PC-3 (cell line): ENCODE measurements around the gene PLA2G4A. TPM values are rescaled to one million over a fixed set of nuclear protein-coding genes. Genes with fewer than 3 reads are reported as not detected.
A peak's percentile ranks its signal among the peaks of the same experiment; 100 is the strongest.

ENCODE experiments used
- ATAC-seq: fragments of 200-7000 bp; cut with Tn5 transposase; 2 replicates; pipeline ENCODE4 v1.9.1; 2020; ENCODE audit warnings: mild to moderate bottlenecking, moderate library complexity
- BruUV-seq: library from RNA; stranded (reverse); fragments of 400-500 nt; replicated peaks from 2 replicates; lab custom pipeline; 2021; lab: Mats Ljungman, UMichigan
- CTCF ChIA-PET: fragments of 300-600 bp; sonication (Branson Sonifier 250); formaldehyde crosslinking; loops from one replicate; lab custom pipeline; 2022; ENCODE audit warnings: antibody characterized with exemption; lab: Charles Lee
- POLR2A ChIA-PET: fragments of 300-600 bp; sonication (Branson Sonifier 250); formaldehyde crosslinking; loops from one replicate; lab custom pipeline; 2022; ENCODE audit warnings: antibody characterized with exemption; ENCODE audit not compliant: unreplicated experiment; lab: Charles Lee
- DNase-seq: peaks from one replicate; pipeline ENCODE4 v3.0.0-alpha.2; 2015
- H2AFZ ChIP-seq: fragments of 300-600 bp; sonication (generic); 2 replicates; pipeline ENCODE4 v1.6.0; 2016; ENCODE audit warnings: antibody characterized with exemption, low read length
- H3F3A ChIP-seq: fragments of 300-600 bp; sonication (generic); one replicate; pipeline ENCODE4 v1.6.0; 2017; ENCODE audit warnings: antibody characterized with exemption, low read length, control low read depth, mild to moderate bottlenecking; ENCODE audit not compliant: unreplicated experiment
- H3K27ac ChIP-seq: fragments of 300-600 bp; sonication (generic); 2 replicates; pipeline ENCODE4 v1.5.1; 2016; ENCODE audit warnings: mild to moderate bottlenecking, low read length
- H3K27me3 ChIP-seq: fragments of 300-600 bp; sonication (generic); 2 replicates; pipeline ENCODE4 v1.6.1; 2016; ENCODE audit warnings: low read length, mixed read lengths
- H3K36me3 ChIP-seq: fragments of 300-600 bp; sonication (generic); 2 replicates; pipeline ENCODE4 v1.6.1; 2016; ENCODE audit warnings: low read depth, mixed run types, low read length, mixed read lengths
- H3K4me1 ChIP-seq: fragments of 300-600 bp; sonication (generic); 2 replicates; pipeline ENCODE4 v1.5.1; 2016; ENCODE audit warnings: low read length; ENCODE audit not compliant: insufficient read depth
- H3K4me2 ChIP-seq: fragments of 300-600 bp; sonication (generic); 2 replicates; pipeline ENCODE4 v1.6.0; 2016; ENCODE audit warnings: low read length
- H3K4me3 ChIP-seq: fragments of 300-600 bp; sonication (generic); 2 replicates; pipeline ENCODE4 v1.5.1; 2016; ENCODE audit warnings: mild to moderate bottlenecking, low read length, mixed read lengths
- H3K79me2 ChIP-seq: fragments of 300-600 bp; sonication (generic); 2 replicates; pipeline ENCODE4 v1.6.1; 2017; ENCODE audit warnings: low read length, mixed read lengths
- H3K9ac ChIP-seq: fragments of 300-600 bp; sonication (generic); 2 replicates; pipeline ENCODE4 v1.6.0; 2016; ENCODE audit warnings: mild to moderate bottlenecking, low read length
- H3K9me2 ChIP-seq: fragments of 300-600 bp; sonication (generic); replicated peaks from 2 replicates; pipeline ENCODE4 v1.6.1; 2016; ENCODE audit warnings: mixed run types, low read length, mixed read lengths
- H3K9me3 ChIP-seq: fragments of 300-600 bp; sonication (generic); 2 replicates; pipeline ENCODE4 v1.6.1; 2016; ENCODE audit warnings: low read length, mixed read lengths
- H4K20me1 ChIP-seq: fragments of 300-600 bp; sonication (generic); 2 replicates; pipeline ENCODE4 v1.6.1; 2016; ENCODE audit warnings: low read length, mixed read lengths
- EZH2 ChIP-seq: fragments of 300-600 bp; sonication (generic); IDR thresholded peaks from one replicate; pipeline ENCODE4 v1.6.1; 2017; ENCODE audit warnings: antibody characterized with exemption, mild to moderate bottlenecking, low read length; ENCODE audit not compliant: unreplicated experiment
- EZH2phosphoT487 ChIP-seq: fragments of 300-600 bp; sonication (generic); IDR thresholded peaks from 2 replicates; pipeline ENCODE4 v1.6.1; 2018; ENCODE audit warnings: mild to moderate bottlenecking, antibody characterized with exemption, low read length, borderline replicate concordance
- intact Hi-C: fragments of 100-400 bp; cut with micrococcal nuclease; formaldehyde crosslinking; loops from 2 replicates; pipeline ENCODE4 v1.9.0; 2023
- total RNA-seq: library from RNA; depleted of rRNA; stranded (reverse); fragments of >200 nt; gene quantifications from 2 replicates; pipeline ENCODE4 v1.2.3, GENCODE V29; 2014
- TF ChIP-seq, protein P1 (sequence below): fragments of 300-600 bp; sonication (generic); conservative IDR thresholded peaks from 2 replicates; pipeline ENCODE4 v1.5.1; 2017; ENCODE audit warnings: antibody characterized with exemption, low read depth, mild to moderate bottlenecking, low read length

The PLA2G4A gene
- total RNA-seq, 1 experiment from 2014 or later: 2.3 TPM

DNA sequence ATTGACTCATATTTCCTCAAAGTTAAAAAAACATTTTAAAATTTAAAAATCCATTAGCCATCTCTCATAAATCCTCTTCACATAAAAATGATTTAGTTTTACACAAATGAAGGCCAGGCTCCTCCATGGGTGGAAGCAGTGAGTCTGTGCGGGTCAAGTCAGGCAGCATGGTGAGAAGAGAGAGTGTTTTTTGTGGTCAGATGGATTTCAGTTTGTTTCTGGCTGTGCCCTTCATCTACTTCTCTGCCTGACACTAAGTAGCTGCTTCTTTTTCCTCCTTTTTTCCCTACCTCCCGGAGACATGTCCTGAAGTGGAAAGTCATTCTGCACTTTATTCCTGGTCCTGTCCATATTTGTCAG, 10.3 kb downstream of the PLA2G4A start:
- intact Hi-C loops: no loop called here
- H3K79me2 ChIP-seq: no peaks in the 10 kb centered on the region
- POLR2A ChIA-PET: no interaction called here
- H3K9me3 ChIP-seq: no peaks in the 10 kb centered on the region
- ATAC-seq (no peak), DNase-seq (no peak)
- H2AFZ ChIP-seq: no peak overlapping the region
- H3K9me2 ChIP-seq: no peaks in the 10 kb centered on the region
- no peak overlapping the region for H3K27ac ChIP-seq
- CTCF ChIA-PET: no interaction called here
- H3K36me3 ChIP-seq: no peaks in the 10 kb centered on the region
- no peak overlapping the region for H3K9ac ChIP-seq
- H3K4me2 ChIP-seq: no peak overlapping the region
- H3K4me3 ChIP-seq: no peak overlapping the region
- H3F3A ChIP-seq: no peaks in the 10 kb centered on the region
- H3K4me1 ChIP-seq: peaks cover 2% of the 10 kb centered on the region; the same call in 1 of the 2 replicates
- no peaks in the 10 kb centered on the region for H3K27me3 ChIP-seq
- TF ChIP-seq, protein P1, sequence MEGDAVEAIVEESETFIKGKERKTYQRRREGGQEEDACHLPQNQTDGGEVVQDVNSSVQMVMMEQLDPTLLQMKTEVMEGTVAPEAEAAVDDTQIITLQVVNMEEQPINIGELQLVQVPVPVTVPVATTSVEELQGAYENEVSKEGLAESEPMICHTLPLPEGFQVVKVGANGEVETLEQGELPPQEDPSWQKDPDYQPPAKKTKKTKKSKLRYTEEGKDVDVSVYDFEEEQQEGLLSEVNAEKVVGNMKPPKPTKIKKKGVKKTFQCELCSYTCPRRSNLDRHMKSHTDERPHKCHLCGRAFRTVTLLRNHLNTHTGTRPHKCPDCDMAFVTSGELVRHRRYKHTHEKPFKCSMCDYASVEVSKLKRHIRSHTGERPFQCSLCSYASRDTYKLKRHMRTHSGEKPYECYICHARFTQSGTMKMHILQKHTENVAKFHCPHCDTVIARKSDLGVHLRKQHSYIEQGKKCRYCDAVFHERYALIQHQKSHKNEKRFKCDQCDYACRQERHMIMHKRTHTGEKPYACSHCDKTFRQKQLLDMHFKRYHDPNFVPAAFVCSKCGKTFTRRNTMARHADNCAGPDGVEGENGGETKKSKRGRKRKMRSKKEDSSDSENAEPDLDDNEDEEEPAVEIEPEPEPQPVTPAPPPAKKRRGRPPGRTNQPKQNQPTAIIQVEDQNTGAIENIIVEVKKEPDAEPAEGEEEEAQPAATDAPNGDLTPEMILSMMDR: no peak
- TF ChIP-seq EZH2: no peak
- TF ChIP-seq EZH2phosphoT487: no peak
- BruUV-seq: no TSS peak
- no peaks in the 10 kb centered on the region for H4K20me1 ChIP-seq

DNA sequence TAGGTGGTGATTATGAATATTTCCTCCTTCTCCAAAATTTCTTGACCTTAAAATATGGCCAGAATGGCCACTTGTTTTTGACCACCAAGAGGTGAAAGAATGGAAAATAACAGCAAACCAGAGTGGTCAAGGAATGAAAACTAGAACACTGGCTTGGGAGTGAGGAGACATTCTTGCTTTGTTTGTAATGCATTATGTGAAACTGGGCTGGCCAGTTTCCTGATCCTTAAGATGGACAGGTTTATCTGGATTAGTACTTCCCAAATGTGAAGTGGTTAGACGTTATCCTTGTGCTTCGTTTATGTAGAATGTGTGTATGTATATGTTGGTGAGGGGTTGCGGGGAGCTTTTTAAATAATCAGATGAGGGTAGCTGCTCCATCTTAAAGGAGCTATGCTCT, 12.8 kb downstream of the PLA2G4A start:
- intact Hi-C loops: no loop called here
- no peaks in the 10 kb centered on the region for H3K9me2 ChIP-seq
- H3K4me3 ChIP-seq: no peak overlapping the region
- peaks cover 2% of the 10 kb centered on the region; the same call in 1 of the 2 replicates for H3K4me1 ChIP-seq
- no peaks in the 10 kb centered on the region for H4K20me1 ChIP-seq
- H3K27me3 ChIP-seq: no peaks in the 10 kb centered on the region
- peak; percentile 55 for DNase-seq
- no peaks in the 10 kb centered on the region for H3K9me3 ChIP-seq
- no peaks in the 10 kb centered on the region for H3F3A ChIP-seq
- H3K79me2 ChIP-seq: no peaks in the 10 kb centered on the region
- ChIA-PET CTCF (no interaction called here), POLR2A (no interaction called here)
- no peak overlapping the region for H3K27ac ChIP-seq
- no TSS peak for BruUV-seq
- no peak overlapping the region for H3K4me2 ChIP-seq
- no peak overlapping the region for H2AFZ ChIP-seq
- H3K36me3 ChIP-seq: no peaks in the 10 kb centered on the region
- no peak overlapping the region for H3K9ac ChIP-seq
- ATAC-seq: no peak
- no peak for TF ChIP-seq EZH2phosphoT487
- TF ChIP-seq, protein P1: no peak
- TF ChIP-seq EZH2: no peak

DNA sequence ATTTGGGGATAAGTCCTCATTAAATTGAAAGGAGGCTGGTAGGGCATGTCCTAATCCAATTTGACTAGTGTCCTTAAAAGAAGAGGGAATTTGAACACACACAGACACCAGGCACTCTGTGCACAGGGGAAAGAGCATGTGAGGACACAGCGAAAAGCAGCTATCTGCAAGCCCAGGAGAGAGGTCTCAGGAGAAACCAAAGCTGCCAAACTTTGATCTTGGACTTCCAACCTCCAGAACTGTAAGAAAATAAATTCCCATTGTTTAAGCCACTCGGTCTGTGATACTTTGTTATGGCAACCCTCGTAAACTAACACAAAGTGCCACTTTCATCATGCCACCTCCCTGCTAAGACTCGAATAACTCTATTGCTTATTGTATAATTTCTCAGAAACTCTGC, 13.8 kb downstream of the PLA2G4A start:
- Histone ChIP-seq H3K9me3 (no peaks in the 10 kb centered on the region), H2AFZ (no peak overlapping the region), H3K9me2 (no peaks in the 10 kb centered on the region), H3K36me3 (no peaks in the 10 kb centered on the region), H3F3A (no peaks in the 10 kb centered on the region), H3K27me3 (no peaks in the 10 kb centered on the region), H3K79me2 (no peaks in the 10 kb centered on the region), H3K27ac (no peak overlapping the region), H3K9ac (no peak overlapping the region), H3K4me2 (no peak overlapping the region), H3K4me1 (peaks cover 2% of the 10 kb centered on the region; the same call in 1 of the 2 replicates), H3K4me3 (no peak overlapping the region), H4K20me1 (no peaks in the 10 kb centered on the region)
- DNase-seq: no peak
- no TSS peak for BruUV-seq
- no peak for TF ChIP-seq EZH2
- TF ChIP-seq, protein P1: no peak
- no peak for TF ChIP-seq EZH2phosphoT487
- CTCF ChIA-PET: no interaction called here
- POLR2A ChIA-PET: no interaction called here
- no peak for ATAC-seq
- intact Hi-C loops: no loop called here
